NCI-H2107 treated with DMSO at 0.1 percent for 48 hours (cell line): Measurements from ENCODE around the gene LCN6.

Experiments
- DNase-seq: peaks from one replicate; lab custom pipeline; 2025; ENCODE audit not compliant: unreplicated experiment; lab: John Stamatoyannopoulos, UW

The LCN6 gene

DNA sequence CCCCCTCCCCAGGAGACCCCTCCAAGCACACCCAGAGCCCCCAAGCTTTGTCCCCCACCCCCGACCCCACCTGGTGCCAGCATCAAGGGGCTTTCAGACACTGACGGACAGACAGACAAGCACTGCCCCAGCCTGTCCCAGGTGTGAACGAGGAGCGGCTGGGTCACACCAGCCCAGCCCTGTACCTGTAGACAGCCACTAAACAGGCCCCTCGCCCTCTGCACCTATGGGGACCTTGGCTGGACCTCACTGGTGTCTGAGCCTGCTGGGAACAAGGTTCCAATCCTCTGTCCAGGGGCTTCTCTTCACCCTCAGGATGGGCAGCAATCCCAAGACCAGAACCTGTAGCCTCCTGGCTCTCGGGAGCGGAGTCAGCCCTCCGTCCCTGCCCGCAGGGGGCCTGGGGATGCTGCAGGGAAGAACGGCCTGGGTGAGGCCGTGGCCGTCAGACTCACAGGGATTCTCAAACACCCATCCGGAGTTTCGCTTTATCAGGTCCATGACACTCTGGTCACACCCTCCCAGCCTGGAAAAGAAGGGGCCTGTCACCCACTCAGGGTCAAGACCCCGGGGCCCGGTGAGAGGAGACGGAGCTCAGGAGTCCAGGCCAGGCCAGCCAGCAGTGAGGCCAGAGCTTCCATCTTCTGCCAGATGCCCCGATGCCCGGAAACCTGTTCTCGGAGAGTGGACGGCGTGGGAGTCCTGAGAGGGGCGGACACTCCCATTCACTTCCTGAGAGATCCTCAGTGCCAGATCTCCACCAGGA lies 2.8 kb downstream of the LCN6 start:
- no peak for DNase-seq

DNA sequence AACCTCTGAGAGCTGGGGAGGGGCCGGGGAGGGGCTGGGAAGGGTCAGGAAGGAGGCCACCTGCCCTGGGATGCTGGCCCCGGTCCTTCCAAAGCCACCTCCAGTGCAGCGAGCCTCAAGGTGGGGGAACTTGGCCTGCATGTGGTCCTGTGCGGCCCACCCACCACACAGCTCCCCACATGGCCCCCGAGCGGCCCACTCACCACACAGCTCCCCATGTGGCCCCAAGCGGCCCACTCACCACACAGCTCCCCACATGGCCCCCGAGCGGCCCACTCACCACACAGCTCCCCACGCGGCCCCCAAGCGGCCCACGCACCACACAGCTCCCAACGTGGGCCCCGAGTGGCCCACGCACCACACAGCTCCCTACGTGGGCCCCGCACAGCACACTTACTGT lies 3.6 kb downstream of the LCN6 start:
- DNase-seq = no peak

DNA sequence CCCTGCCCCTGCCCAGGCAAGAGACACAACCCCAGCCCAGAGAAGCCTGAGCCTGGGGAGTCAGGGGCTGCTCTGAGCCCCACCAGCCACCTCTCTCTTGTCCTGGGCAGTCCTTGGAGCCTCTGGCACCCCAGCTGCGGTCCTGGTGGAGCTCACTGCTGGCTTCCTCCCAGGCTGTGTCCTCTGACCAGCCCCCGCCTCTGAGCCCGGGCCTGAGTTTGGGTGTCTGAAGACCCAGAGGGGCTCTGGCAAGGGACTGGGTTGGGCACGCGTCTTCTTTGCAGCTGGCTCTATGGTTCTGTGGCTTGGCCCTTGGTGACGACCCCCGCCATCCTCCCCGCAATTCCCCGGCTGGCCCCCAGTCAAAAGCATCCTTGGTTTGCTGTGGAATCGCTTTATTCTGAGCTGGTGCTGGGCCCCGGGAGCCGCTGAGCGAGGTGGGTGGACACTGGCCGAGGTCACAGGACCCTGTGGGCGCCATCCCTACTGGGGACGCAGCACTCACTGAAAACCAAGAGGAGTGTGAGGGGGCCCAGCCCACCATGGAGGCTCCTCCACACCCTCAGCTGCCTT lies 4.6 kb downstream of the LCN6 start:
- DNase-seq = no peak

DNA sequence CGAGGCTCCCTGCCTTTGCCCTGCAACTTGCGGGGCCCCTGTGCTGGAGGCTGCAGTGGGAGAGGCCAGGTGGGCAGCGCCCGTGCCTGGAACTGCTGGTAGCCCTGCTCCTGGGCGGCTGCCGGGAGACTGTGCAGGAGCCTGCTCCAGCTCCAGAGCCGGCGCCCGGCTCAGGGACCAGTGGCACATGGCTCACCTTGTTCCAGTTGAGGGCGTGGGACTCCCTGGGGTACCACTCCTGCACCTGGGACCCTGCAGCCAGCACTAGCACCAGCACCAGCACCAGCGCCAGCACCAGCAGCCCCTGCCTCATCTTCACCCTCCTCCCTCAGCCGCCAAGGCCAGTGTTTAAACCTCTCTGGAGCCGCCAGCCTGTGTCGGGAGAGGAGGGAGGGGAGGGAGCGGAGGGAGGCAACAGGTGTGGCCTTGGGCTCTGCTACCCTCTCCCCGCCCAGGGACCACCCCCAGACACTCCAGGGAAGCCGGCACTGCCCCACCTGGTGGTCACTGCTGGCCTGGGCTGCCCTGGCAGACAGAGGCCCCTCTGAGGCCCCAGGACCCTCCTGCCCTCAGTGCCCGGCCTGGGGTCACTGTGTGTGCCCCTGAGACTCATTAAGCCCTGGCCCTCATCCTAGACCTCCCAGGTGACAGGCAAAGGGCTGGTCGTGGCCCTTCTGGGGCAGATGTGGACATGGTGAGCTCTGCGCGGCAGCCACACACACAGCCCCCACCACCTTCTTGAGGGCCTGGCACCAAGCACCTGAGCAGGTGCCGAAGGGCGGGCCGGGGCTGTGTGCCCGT lies 5.5 kb downstream of the LCN6 start, which contains the start of gene LCN10:
Gene LCN10, minus strand, starts transcription at position 350 of the 801 bp plus-strand sequence. Its CDS starts 37 bp downstream, at position 313.
- no peak for DNase-seq

DNA sequence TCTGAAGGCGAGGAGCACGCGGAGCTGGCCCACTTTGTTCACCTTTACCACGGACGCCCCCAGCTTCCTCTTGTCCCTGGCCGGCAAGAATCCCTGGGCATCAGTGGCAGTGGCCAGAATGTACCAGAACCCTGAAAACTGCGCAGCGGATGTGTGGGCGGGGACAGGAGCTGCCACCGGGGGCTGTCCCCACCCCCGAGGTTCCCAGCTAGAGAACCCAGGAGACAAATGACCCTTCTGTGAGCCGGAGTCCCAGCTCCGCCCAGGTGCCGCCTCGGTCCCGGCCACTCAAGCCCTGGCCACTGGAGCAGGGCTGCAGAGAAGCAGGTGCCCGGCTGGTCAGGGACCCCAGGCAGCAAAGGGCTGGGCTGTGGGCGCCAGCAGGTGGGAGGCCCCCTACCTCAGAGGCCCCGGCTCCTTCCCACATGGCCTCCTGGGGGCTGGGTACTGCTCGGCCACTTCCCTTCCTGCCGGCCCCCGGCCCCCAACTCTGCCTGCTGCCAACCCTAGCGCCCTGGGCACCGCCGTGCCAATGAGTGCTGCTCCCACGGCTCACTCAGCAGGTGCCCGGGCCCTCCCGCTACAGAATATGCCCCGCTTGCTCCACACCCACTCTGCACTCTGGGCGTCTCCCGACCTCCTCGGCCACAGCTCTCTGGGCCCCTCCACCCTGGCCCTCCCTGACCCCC lies 6.3 kb downstream of the LCN6 start:
- DNase-seq = no peak

DNA sequence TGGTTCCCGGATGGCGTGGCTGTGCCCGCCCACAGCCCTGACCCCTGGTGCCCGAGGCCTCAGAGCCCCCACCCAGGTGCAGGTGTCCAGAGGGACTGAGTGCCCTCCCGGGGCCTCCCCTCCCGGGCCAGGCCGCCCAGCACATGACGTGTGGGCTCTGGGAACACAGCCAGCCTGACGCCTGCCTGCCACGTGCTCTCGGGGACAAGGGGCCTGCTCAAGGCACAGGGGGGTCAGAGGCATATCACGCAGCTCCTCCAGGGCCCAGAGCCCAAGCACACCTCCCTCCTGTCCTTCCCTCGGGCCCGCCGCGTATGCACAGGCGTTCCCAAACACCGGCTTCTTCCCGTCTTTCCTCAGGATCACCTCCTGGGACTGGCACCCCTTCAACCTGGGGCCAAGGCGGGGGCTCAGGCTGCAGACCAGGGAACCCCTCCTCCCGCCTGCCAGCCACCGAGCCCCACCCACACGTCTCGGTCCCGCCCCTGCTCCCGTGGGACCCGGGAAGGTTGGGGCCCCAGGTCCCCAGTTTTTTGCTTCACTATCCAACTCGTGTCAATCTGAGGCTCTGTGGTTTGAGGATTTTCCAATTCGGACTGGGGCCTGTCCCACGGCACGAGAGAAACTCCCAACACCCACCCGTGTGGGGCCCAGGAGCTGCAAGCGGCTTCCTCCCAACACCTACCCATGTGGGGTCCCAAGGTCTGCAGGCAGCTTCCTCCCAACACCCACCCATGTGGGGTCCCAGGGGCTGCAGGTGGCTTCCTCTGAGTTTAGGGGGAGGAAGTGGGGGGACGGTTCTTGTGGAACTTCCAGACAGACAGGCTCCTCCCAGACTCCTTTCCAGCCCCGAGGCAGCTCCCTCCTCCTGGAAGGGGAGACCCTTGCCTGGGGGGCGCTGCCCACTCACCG lies 7.1 kb downstream of the LCN6 start:
- DNase-seq = no peak

DNA sequence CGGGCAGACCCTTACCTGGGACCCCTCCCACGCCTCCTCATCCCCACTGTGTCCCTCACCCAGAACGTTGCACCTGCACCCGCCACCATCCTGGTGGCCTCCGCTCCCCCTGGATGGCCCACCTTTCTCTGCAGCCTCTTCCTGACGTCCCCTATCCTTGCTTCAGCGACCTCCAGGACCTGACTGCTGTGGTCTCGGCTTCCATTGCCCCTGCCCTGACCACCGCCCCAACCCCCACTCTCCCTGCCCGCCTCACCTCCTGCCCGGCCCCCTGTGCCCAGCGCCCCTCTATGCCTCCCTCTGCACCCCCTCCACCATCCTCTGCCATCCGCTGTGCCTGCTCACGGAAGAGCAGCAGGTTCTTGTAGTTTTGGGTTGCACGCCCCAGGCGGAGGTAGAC lies 7.8 kb downstream of the LCN6 start:
- no peak for DNase-seq

DNA sequence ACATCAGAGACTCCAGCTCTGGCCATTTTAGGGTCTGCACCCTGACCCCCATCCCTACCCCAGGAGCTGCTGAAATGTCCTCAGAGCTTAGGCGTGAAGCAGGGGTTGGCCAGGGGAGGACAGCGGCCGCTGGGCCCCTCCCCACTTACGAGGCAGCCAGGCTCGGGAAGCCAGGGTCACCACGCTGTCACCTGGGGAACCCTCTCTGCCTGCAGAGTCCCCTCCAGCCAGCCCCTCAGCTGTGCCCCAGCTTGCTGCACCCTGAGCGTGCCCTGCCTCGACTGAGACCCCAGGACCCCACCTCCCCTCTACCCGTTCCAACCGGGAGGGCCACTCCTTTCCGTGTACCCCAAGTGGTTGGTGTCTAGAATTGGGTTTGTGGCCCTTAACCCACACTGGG lies 8.3 kb downstream of the LCN6 start:
- DNase-seq = no peak

DNA sequence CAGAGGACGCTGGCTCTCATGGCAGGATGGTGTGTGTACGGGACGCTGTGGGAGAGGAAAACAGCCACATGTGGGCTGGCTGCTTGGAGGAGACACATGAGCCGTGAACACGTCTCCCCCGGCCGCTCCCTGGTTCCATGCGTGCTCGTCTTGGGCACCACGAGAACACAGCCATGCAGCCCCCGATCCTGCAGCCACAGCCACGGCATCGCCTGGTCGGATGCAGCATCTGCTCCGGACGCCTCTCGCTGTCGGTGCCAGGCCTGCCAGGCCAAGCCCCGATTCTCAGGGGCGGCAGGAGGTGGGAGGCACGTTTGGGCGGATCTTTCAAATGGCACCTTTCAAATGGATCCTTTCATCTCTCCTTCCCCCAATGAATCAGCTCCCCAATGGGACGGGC lies 8.8 kb downstream of the LCN6 start:
- DNase-seq = no peak

DNA sequence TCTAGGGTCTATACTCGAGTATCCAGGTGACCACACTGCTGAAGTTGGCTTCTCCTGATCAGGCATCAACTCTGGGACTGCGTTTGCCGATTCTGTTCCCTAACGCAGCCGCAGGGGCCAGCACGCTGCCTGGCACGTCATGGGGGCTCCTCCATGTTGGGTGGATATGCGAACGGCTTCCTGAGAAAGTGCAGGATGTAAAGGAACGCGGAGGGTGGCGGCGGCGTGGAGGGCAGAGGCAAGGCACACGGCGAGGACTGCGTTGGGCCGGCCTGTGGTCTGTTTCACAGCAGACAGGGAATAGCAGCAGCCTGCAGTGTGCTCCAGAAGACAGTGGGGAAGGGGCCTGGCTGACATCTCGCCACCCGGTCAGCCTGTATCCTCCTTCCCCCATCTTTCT lies 9.4 kb downstream of the LCN6 start:
- no peak for DNase-seq

DNA sequence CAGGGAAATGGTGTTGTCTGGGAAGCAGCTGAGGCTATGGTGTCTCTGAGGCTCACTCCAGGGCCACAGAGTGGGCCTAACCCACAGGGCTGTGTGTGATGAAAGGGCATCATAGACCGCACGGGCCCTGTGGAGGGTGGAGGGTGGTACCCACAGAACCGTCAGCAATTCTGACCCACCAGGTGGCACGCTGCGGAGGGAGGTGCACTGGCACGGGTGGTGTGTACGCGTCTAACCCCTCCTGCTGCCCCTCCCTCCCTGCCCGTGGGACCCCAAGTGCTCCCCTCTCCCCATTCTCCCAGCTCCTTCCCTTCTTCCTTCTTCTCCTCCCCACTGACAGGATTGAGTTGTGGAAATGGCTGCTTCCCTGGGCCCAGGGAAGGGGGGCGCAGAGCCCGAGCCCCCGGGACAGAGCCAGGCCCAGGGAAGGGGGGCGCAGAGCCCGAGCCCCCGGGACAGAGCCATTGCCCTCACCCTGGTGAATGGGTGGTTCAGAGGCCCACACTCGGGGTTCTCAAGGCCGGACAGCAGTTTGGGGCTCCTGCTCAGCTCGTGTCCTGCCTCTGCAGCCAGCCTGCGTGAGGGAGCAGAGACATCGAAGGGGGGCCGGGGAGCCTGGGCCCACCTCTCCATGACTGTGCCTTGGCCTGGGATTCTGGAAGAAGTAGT lies 12.4 kb downstream of the LCN6 start:
- no peak for DNase-seq

DNA sequence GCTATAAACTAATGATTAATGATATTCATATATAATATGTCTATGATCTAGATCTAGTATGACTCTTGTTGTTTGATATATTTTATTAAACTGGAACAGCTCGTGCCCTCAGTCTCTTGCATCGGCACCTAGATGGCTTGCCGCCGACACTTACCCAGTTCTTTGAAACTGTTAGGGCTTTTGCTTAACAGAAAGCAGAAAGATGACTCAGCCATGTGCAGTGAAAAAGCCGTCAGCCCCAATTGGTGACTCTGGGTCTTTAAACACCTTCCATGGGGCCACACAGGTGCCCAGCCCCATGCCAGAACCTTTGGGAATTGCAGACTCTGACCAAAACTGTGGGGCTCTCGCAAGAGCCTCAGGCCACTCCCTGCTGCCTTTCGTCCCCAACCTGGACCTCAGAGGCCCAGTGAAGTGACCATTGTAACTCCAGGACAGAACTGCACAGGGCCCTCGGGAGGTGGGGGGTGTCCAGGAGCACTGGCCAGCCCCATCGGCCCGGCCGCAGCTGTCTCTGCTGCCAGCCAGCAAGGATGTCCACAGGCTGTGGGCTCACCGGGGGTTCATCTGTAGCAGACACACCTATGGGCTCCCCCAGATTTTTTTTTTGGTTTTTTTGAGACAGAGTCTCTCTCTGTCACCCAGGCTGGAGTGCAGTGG lies 13.4 kb downstream of the LCN6 start:
- no peak for DNase-seq

DNA sequence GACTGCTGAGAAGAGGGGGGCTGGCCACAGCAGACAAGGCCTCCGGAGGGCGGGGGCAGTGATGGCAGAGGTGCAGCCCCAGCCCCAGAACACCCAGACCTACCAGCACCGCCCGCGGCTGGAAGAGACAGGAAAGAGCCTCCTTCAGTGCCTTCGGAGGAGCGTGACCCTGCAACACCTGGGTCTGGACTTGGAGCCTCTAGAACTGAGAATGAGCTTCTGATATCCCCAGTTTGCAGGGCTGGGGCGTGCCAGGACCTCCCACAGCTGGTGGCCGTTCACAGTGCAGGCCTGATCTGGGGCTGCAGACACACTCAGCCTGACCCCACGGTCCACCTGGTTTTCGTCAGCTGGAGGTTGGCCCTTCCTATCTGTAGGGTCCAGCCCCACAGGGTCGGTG lies 14.7 kb downstream of the LCN6 start:
- DNase-seq = no peak

DNA sequence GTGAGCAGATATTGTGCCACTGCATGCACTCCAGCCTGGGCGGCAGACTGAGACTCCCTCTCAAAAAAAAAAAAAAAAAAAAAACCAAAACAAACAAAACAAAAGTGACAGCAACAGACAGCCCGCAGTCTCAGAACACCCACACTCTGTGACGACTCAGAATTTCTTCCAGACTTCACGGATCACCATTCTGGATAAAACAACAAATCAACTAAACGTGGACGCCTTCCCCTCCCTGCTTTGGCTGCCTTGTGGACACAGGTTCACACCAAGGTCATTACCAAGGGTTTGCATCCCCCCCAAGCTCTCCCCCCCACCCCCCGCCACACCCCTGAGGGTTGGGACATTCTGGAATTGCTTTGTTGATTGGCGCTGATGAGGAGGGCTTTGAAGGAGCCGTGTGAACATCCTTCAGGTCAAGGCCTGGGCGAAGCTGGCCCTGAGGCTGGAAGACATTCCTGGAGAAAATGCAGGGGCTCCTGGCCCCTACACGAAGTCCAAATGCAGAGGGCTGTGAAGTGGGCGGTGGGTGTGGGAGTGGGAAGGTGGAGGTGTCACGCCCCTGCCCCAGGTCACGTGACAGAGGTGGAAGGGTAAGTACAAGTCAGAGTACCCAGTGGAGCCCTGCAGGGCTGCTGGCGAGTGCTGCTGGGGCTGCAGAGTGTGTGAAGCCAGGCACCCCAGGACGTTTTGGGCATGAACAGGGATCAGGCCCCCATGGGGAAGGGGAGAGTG lies 15.7 kb downstream of the LCN6 start:
- DNase-seq = no peak

DNA sequence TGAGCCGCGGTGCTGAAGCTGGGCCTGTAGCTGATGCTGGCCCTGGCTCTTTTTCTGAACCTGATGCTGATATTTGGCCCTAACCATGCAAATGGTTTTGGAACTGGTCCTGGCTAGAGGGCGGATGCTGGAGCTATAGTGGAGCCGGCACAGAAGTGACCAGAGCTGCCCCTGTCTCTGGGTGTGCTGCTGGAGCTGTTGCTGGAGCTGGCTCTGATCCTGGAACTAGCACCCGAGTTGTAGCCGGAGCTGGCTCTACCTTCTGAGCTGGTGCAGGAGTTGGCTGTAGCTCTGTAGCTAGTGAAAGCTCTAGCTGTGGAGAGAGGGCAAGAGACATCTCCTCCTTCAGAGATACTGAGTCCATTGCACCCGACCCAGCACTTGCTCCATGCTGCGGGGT lies 18.4 kb downstream of the LCN6 start:
- DNase-seq = no peak

DNA sequence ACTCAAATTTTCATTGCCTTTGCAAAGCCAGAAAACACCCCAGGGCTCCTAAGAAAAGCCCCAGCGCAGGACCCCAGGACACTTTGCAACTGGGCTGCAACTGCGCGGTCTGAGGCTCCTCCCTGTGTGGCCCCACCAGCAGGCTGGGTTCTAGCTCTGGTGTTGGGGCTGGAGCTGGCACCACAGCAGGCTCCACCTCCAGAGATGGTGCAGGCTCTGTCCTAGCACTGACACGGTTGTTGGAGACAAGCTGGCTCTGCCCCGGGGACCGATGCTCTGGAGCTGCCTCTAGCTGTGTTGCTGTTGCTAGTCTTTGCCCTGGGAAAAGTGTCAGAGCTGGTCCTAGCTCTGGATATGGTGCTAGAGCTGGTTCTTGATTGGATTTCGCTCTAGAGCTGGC lies 19.2 kb downstream of the LCN6 start:
- no peak for DNase-seq

DNA sequence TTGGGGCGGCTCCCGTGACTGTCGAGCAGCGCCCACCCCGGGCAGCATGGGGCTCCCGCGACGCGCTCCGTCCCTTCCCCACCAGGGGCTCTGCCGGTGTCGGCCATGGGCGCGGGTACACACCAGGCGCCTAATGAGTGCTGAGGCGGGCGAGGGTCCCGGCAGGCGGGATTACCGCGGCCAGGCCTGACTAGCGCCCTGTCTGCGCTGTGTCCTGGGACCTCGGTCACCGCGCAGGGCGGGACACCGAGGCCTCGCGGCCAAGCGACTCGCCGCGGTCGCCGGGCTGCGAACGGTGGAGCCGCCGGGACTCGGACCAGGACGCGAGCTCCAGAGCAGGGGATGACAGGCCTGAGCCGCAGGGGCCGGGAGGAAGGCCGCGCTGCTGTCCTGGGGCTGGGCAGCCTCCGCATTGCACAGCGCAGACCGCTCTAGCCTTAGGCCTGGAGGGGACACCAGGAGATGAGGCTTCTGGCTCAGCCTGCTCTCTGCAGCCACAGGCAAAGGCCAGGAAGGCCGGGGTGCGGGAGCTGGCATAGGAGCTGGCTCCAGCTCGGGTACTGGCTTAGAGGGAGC lies 19.7 kb downstream of the LCN6 start:
- no peak for DNase-seq

DNA sequence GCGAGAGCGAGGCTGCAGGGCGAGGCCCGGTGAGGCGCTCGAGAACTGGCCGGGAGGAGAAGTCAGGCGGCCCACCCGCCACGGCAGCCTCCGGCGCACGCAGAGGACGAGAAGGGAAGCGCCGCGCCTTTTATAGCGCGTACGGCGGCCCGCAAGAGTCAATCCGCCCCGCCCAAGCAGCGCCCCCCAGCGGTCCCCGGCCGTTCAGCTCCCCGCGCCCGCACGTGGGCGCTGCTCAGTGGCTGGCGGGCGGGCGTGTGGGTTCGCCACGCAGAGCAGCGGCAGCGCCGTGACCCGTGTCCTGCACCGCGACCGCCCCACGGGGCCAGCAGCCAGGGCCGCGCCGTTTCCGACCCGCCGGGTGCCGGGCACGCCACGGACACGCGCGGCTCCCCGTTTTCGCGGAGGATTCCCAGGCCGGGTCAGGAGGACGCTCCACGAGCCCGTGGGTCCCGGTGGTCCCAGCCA lies 20.2 kb downstream of the LCN6 start:
- peak; percentile 21 for DNase-seq
